Limb (tissue), 2 donors: Measurements from ENCODE around the gene ZNF407.

Source experiments
- DNase-seq, 2 donors: peaks; one replicate each; pipeline ENCODE4 v3.0.0-alpha.2; 2016; ENCODE audit errors: extremely low spot score in 2 of 2

Gene ZNF407

GRCh38 chr18:74589021-74589420, 8.6 kb upstream of the ZNF407 start:
- no peak for DNase-seq

- DNase-seq, result no peak
These were observed 7.9 kb upstream of the ZNF407 start for GRCh38 chr18:74589811-74590210.

- no peak for DNase-seq
These were observed 7.0 kb upstream of the ZNF407 start for GRCh38 chr18:74590671-74591070.

- DNase-seq, result no peak
These were observed 2.2 kb upstream of the ZNF407 start for GRCh38 chr18:74595431-74595830.

GRCh38 chr18:74597034-74597661, 522 bp upstream of the ZNF407 start:
- DNase-seq, result peak in 1 of 2 donors; percentile 86

- DNase-seq, result peak; percentile 60 to 79
These were observed 806 bp downstream of the ZNF407 start for GRCh38 chr18:74598350-74599001.

GRCh38 chr18:74604361-74604760, 6.7 kb downstream of the ZNF407 start:
- DNase-seq, result no peak

GRCh38 chr18:74604774-74605173, 7.1 kb downstream of the ZNF407 start:
- peak in 1 of 2 donors; percentile 12 for DNase-seq

GRCh38 chr18:74608681-74609080, 11.0 kb downstream of the ZNF407 start:
- DNase-seq, result no peak

- no peak for DNase-seq
These were observed 11.9 kb downstream of the ZNF407 start for GRCh38 chr18:74609535-74609934.

- DNase-seq, result no peak
These were observed 12.5 kb downstream of the ZNF407 start for GRCh38 chr18:74610051-74610615.

GRCh38 chr18:74610860-74611259, 13.2 kb downstream of the ZNF407 start:
- no peak for DNase-seq

- no peak for DNase-seq
These were observed 14.1 kb downstream of the ZNF407 start for GRCh38 chr18:74611765-74612164.

GRCh38 chr18:74613381-74613780, 15.7 kb downstream of the ZNF407 start:
- no peak for DNase-seq

- DNase-seq, result no peak
These were observed 18.8 kb downstream of the ZNF407 start for GRCh38 chr18:74616494-74616893.

- no peak for DNase-seq
These were observed 19.8 kb downstream of the ZNF407 start for GRCh38 chr18:74617486-74617885.

GRCh38 chr18:74622072-74622471, 24.4 kb downstream of the ZNF407 start:
- DNase-seq, result no peak

- DNase-seq, result no peak
These were observed 25.6 kb downstream of the ZNF407 start for GRCh38 chr18:74623047-74623816.

- no peak for DNase-seq
These were observed 26.8 kb downstream of the ZNF407 start for GRCh38 chr18:74624466-74624865.

- no peak for DNase-seq
These were observed 27.5 kb downstream of the ZNF407 start for GRCh38 chr18:74625157-74625556.

GRCh38 chr18:74626049-74626874, 28.6 kb downstream of the ZNF407 start:
- no peak for DNase-seq
